NOMO-1 treated with dmso at 0.1 percent for 144 hours (cell line): ENCODE data around the gene ZFP57.

ENCODE experiments used
- DNase-seq: peaks from one replicate; lab custom pipeline; 2025; ENCODE audit not compliant: unreplicated experiment; lab: John Stamatoyannopoulos, UW

Gene ZFP57

DNA sequence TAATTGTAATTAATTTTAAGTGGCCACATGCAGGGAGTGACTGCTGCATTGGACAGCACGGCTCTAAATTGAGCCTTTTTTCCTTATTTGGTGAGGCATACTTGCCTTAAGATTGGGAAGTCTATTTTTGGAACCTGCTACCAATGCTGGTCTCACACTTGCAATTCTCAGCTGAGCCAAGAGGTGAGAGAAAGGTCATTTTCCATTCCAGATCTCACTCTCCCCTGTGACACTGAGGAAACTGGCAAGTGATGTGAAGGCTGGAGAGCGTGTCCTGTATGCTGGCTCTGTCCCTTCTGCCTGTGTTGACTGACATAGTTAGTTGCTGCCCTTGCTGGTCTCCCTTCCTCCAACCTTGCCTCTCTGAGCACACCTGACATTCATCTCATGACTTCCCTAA, 24.8 kb downstream of the ZFP57 start:
- DNase-seq: no peak

DNA sequence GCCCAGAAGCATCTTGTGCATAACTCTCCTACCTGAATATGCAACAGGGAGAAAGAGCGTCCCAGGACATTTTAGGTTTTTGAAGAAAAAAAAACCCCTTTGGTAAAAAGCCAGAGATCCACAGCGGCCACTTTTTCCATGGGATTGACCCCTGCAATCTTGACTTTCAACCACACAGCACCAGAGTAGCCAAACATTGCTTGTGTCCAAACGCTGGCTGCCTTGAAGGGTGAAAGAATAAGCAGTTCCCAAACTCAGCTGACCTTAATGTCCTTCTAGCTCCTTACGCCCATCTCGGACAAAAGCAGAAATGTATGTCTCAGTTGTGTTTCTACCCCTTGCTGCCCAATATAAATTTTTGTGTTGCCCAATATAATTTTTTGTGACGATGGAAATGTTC, 25.3 kb downstream of the ZFP57 start:
- DNase-seq: no peak

DNA sequence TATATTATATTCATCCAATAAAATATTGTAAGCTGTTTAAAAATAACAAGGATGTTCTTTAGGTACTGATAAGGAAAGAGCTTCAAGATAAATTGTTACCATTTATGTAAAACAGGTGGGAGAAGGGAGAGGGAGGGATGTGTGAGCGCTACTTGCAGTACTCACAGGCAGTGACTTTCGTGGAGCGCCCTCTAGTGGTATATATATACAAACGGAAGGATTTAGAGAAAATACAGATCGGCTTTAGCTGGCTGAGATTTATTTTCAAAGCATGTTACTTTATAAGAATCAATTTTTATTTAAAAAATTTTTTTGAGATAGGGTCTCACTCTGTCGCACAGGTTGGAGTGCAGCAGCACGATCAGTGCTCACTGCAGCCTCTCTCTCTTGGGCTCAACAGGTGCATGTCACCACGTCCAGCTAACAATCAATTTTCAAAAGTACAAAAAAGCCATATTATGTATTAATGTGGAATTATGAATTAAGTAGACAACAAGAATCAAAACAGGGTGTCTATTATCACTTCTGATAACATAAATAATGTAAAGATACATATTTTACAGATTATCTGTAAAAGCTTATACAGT, 27.4 kb downstream of the ZFP57 start:
- DNase-seq: peak; percentile 22

DNA sequence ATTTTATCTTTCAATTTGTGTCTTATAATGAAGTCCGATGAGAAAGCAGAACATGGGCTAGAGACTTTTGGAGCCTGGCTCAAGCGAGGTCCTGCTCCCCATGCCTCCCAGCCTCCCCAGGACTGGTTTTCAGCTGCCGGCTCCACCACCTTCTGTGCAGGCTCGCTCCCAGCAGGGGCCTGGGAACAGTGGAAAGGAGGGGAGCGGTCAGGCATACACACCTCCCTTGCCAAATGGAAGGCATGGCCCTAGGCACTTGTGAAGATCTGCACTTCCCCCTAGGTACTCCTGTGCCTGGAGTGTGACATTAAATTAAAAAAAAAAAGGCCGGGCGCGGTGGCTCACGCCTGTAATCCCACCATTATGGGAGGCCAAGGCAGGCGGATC, 28.8 kb downstream of the ZFP57 start:
- DNase-seq: no peak

DNA sequence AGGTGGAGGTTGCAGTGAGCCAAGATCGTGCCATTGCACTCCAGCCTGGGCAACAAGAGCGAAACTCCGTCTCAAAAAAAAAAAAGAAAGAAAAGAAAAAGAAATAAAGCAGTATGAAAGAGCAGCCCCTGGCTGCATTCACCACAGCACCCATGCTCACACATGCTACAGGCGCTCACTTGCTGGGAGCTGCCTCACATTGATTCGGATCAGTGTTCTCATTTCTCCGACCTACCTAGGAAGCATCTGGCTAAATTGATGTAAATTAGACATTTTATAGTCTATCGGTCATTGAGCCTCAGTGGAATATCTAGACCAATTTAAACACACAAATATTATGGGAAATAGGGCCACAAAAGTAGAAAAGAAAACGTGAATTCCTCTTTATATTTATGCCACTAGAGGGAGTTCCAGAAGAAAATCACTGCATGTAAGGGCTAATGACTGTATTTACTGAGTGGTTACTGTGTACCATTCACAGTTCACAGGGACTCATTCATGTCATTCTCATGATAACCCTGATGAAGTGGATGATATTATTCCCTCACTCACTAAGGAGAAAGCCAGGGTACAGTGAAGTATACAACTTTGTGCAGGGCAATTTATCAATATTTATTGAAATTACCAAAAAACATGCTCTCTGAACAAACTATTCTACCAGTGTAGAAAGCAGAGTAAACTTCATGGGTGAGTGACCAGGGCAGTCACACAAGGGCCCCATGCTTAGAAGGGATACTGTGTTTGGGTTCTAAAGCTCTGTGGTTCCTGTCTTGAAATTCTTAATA, 29.3 kb downstream of the ZFP57 start:
- DNase-seq: no peak

DNA sequence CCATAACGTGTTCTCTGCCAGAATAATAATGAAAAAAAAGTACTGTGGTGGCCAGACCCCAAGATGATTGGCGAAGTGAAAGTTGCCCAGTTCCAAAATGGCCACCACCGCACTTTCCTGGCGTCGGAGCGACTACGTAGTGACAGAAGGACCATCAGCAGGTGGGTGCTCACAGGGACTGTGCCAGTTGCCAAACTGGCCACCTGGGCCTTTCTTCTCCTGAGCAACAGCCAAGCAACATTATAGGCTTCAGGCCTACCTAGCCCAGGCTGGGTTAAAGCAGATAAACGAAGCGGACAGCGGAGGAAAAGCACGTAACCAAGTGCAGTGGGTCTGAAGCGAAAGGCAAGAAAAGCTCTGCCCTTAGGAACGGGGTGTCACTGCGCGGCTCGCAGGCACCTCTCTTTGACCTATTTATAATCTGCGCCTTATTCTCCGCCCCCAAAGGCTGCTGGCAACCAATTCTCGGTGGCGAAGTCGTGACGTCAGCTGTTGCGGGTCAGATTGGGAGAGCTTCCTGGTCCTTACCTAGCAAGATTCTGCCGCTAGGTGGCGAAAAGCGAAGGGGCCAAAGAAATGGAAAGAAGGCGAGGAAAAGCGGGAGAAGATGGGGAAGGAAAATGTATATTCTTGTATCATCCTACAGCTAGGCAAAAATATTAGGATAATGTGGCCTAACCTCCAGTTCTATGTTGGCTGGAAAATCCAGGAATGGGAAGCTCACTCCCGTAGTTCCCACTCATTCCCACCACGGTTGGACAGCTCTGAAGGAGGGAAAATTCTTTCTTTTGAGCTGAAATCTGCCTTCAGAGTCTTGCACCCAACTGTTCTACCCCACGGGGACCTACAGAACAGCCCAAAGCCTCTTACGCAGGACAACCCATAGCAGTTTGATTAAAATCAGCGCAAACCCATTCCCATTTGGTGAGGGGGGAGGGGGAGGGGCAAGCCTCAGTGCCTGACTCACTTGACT, 31.0 kb downstream of the ZFP57 start:
- DNase-seq: peak; percentile 95

DNA sequence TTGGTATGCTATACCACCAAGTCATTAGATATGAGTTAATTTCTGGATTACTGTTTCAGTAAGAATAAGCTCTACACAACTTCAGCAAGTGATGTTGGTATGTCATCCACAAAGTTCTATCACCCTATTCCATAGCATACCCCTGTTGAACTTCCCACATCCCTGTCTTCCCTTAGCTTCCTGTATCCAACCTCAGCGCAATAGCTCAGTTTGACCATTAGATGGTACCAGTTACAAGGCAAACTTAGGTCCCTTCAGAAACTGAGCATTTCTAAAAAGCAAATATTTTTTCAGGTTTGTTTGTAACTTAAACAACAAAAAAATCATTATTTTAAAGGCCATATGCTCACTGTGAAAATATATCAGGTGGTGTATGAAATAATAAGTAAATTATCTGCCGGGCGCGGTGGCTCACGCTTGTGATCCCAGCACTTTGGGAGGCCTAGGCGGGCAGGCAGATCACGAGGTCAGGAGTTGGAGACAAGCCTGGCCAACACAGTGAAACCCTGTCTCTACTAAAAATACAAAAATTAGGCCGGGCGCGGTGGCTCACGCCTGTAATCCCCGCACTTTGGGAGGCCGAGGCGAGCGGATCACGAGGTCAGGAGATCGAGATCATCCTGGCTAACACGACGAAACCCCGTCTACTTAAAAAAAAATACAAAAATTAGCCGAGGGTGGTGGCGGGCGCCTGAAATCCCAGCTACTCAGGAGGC, 32.9 kb downstream of the ZFP57 start:
- no peak for DNase-seq

DNA sequence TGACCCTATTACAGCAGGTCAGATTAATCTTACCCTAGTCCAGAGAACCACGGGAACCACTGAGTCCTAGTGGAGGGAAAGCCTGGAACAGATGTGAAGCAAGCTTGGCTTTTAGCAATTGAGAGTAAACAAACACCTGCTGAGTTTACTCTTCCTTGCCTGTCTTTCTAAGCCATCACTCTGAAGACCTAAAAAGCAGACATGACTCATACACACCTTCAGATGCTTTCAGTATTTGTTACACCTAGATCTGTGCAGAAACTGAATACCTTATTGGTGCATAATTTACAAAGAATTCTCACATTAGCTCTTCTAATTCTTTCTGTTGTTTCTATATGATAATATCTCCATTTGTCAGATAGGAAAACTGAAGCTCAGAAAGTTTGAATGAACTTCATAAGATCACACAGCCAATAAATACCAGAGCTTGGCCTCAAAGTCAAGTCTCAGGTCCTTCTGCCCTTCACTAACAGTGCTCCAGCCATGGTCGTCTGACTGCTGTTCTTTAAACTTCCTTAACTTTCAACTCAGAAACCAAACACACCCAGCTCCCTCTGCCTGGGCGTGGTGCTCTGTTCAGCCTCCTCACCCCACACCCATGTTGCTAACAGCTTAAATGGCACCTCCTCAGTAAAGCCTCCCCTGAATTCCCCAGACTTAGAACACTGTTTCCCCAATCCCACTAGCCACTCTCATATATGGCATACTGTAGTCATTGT, 39.4 kb downstream of the ZFP57 start:
- peak; percentile 2 for DNase-seq

DNA sequence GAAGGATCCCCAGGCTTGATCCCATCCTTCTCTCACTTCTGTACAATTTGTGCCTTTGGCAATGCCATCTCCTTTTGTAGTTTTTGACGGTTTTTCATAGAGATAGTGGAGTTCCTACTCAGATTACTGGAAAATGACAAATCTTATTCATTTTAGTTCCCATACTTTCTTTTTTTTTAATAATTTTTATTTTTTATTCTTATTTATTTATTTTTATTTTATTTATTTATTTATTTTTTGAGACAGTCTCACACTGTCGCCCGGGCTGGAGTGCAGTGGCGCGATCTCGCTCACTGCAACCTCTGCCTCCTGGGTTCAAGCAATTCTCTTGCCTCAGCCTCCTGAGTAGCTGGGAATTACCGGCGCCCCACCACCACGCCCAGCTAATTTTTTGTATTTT, 43.7 kb downstream of the ZFP57 start:
- no peak for DNase-seq

DNA sequence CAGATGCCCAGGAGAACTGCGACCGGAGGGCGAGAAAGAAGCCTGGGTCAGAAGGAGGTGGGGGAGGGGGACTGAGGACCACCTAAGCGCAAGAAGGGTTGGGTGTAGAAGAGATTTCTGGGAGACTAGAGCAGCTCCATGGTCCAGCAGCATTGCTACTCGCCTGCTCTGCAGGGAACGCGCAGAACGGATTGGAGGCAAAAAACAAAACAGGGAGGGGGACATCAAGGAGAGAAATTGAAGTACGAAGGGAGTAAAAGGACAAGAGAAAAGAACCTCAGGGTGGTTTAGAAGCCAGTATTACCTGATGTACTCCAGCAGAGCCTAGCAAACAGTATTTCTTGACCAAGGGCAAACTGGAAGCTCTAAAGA, 47.4 kb downstream of the ZFP57 start:
- no peak for DNase-seq

DNA sequence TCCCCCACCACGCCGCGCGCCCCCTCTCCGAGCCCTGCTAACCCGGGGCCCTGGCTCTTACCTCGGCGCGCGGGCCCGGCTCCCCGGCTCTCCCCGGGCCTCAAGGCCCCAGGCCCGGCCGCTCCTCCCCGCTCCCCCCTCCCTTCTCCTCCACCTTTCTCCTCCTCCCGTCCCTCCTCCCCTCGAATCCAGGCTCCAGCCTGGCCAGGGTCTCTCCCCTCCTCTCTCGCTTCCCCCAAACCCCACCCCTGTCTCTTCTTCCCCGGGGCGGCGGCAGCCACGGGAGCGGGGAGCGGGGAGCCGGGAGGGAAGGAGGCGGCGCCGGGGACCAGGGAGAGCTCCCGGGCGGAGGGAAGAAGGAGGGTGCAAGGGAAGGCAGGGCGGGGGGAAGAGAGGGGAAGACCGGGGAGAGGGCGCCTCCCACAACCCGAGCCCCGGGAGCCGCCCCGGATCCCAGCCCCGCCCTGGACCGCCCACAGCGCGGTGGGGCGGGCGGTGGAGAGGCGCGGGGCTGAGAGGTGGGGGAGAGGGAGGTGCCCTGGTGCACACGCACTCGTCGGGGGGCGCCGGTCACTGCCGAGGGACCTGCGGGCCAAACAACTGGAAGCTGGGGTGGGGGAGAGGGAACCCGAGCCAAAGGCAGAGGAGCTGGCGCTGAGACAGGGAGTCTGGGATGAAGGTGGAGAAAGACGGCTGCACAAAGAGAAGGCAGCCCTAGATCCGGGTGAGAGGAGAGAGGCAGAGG, 48.0 kb downstream of the ZFP57 start, which contains the start of gene GABBR1:
GABBR1 (minus strand) TSS at position 395 of the 745 bp plus-strand sequence. CDS start 798 bp downstream, outside the sequence.
- DNase-seq: peak; percentile 75

DNA sequence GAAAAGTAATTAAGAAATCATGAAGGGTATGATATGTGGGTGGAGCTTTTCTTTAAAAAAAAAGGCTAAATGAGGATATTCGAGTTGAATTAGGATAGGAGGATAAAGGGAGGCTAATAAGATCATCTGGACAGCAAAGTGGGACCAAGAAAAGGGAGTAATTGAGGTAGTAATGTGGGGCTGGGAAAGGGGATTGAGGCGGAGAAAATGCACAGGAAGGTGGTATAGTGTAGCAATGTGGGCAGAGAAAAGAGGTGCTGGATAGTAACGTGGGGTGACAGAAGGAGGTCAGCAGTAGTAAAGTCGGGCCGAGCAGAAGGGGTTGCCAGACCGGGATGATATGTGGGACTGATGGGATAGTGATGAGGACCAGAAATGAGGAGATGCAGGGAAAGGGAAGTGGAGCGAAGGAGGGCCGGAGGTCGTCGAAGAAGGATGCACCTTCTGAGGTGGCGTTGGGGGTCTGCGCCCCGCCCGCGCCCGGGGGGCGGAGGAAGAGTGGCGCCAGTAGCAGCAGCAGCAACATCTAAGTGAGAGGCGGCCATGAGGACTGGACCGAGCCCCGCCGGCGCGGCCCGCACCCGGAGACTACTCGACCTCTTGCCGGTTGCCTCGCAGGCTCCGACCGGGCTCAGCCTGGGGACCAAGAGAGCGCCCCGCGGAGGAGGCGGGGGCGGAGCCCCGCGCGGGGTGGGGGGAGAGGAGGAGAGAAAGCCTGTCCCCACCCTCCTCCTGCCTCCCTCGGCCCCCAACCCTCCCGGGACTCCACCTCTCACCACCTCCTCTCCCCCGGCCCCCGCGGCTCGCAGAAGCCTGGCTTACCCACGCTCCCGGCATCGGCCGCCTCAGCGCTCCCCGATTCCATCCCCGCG, 48.9 kb downstream of the ZFP57 start:
- no peak for DNase-seq

DNA sequence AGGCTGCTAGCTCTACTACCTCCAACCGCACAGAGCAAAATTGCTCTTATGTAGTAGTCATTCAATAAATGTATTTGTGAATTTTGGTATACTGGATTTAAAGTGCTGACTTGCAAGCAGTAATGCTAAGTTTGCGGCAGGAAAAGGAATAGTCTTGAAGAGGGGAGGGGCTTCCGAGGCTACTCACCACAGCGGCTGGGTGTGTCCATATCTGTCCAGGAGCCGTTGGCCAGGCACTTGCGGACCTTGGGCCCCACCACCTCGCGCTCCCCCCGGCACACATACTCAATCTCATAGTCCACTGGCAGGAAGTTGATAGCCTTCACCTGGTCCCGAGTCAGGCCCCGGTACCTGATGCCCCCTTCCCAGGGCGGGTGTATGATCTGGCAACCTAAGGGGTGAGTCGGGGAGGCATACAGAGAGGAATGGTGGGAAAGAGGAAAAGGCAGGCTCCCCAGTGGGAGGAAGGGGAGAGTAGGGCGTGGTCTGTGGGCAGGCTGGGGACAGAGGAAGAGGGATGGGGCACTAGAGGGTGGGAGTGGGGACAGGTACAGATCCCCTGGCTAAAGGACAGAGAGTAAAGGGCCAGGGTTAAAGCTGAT, 49.6 kb downstream of the ZFP57 start:
- DNase-seq: no peak

DNA sequence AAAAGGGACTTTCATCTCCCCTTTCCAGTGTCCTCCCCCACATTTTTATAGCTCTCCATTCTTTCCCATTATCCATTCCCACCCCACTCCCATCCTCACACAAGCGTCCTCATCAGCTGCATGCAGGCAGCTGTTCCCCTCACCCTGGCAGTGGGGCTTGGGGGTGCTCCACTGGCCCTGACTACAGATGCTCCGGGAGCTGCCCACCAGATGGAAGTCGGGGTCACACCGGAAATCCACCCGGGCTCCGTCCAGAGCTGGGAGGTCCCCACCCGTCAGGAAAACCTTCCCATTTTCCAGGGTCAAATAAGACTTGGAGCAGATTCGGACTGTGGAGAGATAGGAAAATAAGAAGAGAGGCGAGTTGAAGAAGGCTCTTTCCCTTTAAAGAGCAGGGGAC, 50.6 kb downstream of the ZFP57 start:
- no peak for DNase-seq

DNA sequence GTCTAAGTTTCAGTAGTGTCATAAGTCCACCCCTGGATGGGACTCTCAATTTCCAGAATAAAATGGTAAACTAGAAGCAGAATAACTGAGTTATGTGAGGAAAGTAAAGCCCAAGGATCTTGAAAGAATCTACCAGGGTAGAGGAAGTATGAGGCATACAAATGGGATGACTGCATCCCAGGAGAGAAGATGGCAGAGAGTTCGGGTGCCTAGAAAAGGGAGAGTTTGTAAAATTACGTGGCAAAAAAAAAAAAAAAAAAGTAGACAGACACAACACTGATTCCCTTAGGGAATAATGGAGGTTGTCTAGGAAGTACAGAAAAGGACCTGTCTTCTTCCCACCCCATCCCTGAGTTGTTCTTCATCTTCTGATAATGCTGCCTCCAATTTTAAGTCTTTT, 51.4 kb downstream of the ZFP57 start:
- DNase-seq: no peak

DNA sequence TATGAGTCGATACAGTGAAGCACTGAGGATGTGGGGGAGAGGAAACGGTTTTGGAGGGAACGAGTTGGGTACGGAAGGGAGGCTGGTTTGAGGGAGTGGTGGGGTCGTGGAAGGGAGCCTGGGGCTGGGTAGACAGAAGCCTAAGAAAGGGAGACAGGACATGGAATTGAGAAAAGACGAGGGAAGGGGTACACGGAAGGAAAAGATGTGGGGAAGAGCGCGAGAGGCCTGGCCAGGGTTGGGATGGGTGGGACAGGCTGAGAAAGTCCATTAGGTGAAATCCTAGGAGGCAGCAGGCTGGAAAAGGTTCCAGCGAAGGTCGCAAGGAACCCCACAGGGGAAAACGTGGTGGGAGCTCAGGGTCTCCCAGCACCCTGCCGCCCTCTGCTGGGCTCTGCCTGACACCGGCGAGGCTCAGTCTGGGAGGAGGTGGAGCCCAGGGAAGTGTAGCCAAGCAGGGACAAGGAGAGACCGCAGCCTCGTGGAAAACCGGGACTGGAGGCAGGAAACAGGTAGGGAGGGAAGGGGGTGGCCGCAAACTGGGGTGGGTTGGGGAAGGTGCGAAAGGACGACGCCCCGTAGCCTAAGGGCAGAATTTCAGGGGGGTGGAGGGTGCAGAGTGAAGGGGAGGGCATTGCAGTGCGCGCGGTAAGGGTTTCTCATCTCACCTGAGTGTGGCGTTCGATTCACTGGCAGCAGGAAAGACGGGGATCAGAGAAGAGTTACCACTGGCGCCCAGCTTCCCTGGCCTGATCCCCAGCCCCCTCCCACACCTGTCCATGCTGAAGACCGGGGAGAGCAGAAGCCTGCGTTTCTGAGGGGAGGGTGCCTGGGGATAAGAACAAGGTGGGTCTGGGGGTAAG, 52.3 kb downstream of the ZFP57 start:
- DNase-seq: peak; percentile 9

DNA sequence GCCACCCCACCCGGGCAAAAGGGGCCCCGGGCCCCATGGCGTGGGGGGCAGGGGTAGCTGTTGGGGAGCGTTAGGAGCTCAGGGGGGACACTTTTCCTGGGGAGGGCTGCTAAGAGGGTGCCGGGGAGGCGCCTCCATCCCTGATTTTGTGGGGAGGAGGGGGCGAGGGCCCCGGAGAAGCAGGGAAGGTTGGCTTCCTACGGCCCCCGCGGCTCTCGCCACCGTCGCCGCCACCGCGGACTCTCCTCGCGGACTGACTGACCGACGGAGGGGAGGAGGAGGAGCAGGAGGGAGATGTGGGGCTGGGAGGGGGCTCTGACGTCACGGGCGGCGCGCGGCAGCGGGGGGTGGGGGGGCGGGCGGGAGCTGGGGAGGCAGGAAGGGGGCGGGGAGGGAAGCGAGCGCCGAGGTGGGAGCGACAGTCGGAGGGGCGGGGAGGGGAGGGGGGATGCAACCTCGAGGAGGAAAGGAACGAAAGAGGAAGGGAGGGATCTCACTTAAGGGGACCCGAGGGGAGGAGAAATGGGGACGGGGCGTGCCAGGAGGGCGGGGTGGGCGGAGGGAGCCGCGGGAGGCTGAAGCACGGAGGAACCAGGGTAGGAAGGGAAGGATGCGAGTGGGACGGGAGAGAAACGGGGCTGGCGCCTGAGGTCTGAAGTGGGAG, 53.1 kb downstream of the ZFP57 start:
- DNase-seq: peak; percentile 57
